NB4 (cell line): Measurements from ENCODE around the gene RPS15A.
A peak's percentile ranks its signal among the peaks of the same experiment; 100 is the strongest.

ENCODE experiments used
- DNase-seq: peaks from one replicate; pipeline ENCODE4 v3.0.0; 2010; ENCODE audit warnings: low read depth
- H3K4me3 ChIP-seq: one replicate; pipeline ENCODE4 v1.5.1; 2011; ENCODE audit warnings: mild to moderate bottlenecking, low read depth, low read length, moderate library complexity
- MYC ChIP-seq: IDR thresholded peaks from 2 replicates; pipeline ENCODE4 v1.6.1; 2011; ENCODE audit warnings: low read depth, low read length
- POLR2A ChIP-seq: IDR thresholded peaks from 2 replicates; pipeline ENCODE4 v1.6.1; 2011; ENCODE audit warnings: mild to moderate bottlenecking; ENCODE audit not compliant: insufficient read length; ENCODE audit errors: extremely low read depth
- TF ChIP-seq, protein P1 (sequence below): IDR thresholded peaks from 2 replicates; pipeline ENCODE4 v1.6.1; 2011; ENCODE audit warnings: low read depth, low read length
- TF ChIP-seq, protein P2 (sequence below): IDR thresholded peaks from one replicate; pipeline ENCODE4 v1.5.1; 2012; ENCODE audit warnings: low read depth, low read length

Gene RPS15A

DNA sequence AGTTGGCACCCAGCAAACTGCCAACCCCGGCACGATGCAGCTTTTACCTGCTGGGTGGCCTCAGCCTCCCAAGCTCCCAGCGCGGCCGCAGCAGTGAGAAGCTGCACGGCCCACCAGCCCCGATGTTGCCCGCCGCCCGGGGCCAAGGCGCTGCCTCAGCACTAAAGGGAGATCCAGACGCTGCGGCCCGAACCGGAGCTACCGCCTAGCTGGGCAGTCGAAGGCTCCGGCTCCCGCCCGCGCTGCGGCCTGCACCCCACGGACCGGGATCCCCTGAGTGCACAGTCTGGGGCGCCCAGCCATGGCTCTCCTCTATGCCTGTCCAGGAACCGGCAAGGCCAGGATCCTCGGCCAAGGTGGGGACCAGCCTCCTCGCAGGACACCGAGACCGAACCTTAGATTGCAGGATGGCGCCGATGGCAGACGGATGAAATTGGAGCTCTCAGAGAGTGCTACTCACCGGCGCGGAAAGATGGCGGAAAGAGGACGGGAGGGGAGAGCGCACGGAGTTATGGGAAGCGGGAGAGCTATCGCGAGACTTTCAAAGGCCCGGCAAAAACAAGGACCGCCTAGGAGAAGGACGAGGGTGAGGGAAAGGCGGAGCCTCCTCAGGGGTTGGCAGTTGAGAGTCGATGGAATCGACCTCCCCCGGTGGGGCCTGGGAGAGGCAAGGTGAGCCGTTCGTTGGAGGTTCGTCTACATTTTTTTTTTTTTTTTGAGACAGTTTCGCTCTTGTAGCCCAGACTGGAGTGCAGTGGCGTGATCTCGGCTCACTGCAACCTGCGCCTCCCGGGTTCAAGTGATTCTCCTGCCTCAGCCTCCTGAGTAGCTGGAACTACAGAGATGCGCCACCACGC lies at the start of gene RPS15A:
RPS15A (minus strand) TSS at position 485 of the 857 bp plus-strand sequence. CDS start 1,221 bp downstream, outside the sequence.
- peak; percentile 96 for DNase-seq
- peak within 1 kb of the TSS; percentile 93 for H3K4me3 ChIP-seq
- TF ChIP-seq MYC (peak; percentile 88), POLR2A (peak; percentile 93)
- TF ChIP-seq, protein P1, sequence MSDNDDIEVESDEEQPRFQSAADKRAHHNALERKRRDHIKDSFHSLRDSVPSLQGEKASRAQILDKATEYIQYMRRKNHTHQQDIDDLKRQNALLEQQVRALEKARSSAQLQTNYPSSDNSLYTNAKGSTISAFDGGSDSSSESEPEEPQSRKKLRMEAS = peak; percentile 75
- TF ChIP-seq, protein P2, sequence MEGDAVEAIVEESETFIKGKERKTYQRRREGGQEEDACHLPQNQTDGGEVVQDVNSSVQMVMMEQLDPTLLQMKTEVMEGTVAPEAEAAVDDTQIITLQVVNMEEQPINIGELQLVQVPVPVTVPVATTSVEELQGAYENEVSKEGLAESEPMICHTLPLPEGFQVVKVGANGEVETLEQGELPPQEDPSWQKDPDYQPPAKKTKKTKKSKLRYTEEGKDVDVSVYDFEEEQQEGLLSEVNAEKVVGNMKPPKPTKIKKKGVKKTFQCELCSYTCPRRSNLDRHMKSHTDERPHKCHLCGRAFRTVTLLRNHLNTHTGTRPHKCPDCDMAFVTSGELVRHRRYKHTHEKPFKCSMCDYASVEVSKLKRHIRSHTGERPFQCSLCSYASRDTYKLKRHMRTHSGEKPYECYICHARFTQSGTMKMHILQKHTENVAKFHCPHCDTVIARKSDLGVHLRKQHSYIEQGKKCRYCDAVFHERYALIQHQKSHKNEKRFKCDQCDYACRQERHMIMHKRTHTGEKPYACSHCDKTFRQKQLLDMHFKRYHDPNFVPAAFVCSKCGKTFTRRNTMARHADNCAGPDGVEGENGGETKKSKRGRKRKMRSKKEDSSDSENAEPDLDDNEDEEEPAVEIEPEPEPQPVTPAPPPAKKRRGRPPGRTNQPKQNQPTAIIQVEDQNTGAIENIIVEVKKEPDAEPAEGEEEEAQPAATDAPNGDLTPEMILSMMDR = no peak

DNA sequence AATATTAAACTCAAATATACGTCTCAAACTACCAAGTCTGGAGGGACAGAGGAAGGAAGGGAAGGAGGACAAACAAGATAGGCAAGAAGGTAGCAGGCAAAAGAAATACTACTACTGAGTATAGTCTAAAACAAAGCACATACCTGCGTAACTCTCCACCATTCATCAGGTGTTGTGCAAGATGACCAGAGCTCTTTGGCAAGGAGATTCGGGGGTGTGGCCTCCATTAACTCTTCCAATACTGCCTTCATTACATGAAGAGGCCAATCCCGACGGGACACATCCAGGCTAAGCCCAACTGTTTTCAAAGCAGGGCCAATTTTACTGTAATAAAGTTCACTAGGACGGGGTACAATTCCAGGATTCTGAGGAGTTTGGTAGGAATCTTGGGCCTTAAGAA lies 49.4 kb upstream of the RPS15A start:
- no peak overlapping the region for H3K4me3 ChIP-seq
- TF ChIP-seq POLR2A (no peak), MYC (no peak)
- TF ChIP-seq, protein P2 = no peak
- TF ChIP-seq, protein P1 = no peak
- DNase-seq = no peak

DNA sequence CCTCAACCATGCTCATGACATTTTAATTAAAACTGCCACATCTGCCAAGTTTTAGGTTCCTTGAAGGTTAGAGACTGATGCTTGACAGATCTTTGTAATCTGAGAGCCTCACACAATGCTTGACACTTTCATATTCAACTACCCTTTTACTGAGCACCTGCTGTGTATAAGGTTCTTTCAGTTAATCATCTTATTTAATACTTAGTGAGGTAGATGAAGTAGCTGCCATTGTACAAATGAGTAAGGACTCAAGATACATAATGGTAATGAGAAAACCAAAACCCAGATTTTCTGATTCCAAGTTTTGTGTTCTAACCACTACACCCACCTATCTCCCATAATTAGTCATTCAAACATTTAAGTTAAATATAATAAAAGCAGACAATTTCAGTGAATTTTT lies 46.6 kb upstream of the RPS15A start:
- TF ChIP-seq, protein P2 = no peak
- no peak for TF ChIP-seq MYC
- no peak for TF ChIP-seq POLR2A
- TF ChIP-seq, protein P1 = no peak
- H3K4me3 ChIP-seq = no peak overlapping the region
- DNase-seq = no peak

DNA sequence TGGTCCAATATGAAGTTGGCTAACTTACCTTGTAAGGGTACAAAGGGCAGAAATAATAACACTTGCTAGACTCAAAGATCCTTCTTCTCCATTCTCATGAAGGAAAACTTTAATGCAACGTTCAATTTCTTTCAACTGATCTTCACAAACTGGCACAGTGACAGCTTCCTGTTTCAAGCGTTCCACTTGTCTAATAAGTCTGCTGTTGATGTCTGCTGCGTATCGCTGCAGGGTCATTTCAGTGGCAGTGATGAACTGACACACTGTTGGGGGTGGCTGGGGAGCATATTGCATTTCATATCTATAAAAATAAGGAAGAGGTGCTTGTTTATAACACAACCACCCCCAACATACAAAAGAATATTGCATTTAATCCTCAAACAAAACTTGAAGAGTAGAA lies 44.7 kb upstream of the RPS15A start:
- no peak overlapping the region for H3K4me3 ChIP-seq
- TF ChIP-seq, protein P2 = no peak
- TF ChIP-seq MYC (no peak), POLR2A (no peak)
- TF ChIP-seq, protein P1 = no peak

DNA sequence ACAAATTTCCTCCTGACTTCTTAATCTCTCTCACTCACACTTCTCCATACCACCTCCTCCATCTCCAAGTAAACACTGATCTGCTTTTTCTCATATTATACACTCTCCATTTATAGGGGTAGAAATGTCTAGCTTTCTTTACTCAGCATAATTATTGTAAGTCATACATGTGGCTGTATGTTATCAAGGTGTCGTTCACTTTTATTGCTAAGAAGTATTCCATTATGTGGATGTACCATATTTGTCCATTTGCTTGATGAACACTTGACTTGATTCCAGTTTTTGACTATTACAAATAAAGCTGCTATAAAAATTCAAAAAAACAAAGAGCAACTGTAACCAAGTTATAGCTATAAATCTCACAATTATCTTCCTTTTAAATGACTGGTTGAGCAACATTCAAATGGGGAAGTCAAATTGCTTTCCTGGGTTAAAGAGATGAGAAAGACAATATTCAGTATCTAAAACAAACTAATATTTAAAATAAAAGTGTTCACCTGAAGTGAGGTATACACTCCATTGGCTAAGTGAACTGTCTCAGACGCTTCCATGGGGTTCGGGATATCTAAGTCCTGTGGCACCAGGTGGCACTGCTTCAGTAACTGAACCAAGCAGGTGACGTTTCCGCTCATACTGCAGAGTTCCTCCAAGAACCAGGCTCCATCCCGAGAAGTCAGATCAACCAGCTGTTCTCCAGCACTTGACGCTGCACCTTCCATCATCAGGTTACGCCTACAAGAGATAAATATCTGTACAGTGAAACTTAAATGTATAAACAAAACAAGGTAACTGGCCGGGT lies 43.8 kb upstream of the RPS15A start:
- no peak for DNase-seq
- TF ChIP-seq, protein P2 = no peak
- TF ChIP-seq, protein P1 = no peak
- TF ChIP-seq POLR2A = no peak
- no peak for TF ChIP-seq MYC
- no peak overlapping the region for H3K4me3 ChIP-seq

More for the DNA sequence above, 44.7 kb upstream of the RPS15A start:
- DNase-seq = peak; percentile 11
